G401.6 (cell line): ENCODE measurements around the gene RPS10.

Experiments
- FAIRE-seq: peaks from 2 replicates; lab custom pipeline; 2012; peaks lifted over from hg19 to GRCh38; lab: Jason Lieb, UNC

RPS10 gene

DNA sequence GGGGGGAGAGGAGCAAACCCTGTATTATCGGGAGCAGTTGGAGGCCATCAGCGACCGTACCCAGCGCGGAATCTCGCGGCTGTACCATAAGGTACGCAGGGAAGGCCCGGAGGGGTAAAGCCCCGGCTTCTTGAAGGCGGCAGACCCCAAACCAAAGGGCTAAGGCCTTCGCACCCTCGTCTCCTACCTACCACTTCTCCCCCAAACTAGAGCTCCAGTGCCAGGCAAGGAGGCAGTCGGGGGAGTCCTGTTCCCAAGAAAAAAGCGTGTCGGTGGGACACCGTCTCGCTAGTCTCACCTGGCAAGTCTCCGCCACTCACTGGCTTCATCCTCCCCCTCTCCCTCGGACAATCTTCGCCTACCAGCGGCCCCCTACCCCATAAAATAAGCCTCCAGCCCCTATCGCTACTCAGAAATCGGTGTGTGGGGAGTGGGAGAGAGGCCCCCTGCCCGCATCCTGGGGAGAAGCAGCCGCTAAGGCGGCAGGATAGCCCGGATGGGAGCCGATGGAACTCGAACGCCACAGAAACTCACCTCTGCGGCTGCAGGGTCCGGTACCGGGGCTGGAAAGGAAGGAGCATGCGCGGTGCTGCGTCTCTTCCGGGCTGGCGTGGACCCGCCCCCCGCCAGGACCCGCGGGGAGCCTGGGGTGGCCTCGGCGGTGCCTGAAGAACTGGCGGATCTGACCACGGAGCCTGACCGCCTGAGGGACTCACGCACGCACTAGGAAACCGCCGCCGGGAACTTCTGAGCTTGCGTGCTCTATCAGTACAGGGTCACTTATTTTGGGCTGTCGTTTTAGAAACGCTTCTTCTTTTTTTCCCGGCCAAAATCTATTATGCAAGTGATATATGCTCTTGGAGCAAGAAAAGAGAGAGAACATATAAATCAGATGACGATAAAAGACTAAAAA is at the start of gene RPS10:
Gene RPS10, minus strand, starts transcription at position 572 of the 913 bp plus-strand sequence. CDS start 848 bp downstream, outside the sequence.
- FAIRE-seq: peak; percentile 48

DNA sequence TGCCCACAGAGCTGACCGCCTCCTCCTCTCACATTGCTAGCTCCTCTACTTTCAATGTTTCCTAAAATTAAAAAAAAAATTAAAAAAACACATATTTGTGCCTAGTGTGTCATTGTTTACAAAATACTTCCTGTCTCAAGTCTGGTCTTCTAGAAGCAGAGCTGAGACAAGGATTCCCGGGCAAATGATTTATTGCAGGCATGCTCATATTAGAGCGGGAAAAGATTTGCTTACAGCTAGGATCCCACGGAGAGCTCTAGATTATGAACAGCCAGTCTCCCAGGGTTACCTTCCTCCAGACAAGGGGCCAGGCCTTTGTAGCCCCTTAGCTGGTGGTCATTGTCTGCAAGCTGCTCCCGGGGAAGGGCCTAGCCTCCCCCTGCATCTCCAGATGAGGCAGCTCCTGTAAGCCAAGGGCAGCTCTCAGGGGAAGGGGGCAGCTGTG is 49.4 kb upstream of the RPS10 start:
- no peak for FAIRE-seq

DNA sequence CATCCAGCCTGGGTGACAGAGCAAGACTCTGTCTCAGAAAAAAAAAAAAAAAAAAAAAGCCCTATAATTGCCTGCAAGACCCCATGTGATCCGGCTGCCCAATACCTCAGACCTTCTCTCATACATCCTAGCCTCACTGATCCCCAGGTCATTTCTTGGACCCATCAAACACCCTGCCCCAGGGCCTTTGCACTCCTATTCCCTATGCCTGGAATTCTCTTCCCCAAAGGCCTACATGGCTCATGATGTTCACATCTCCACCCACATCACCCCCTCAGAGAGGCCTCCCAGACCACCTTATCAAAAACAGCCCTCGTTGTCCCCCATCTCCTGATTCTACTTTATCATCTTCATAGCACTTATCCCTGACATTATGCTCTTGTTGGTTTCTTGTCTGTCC is 48.9 kb upstream of the RPS10 start:
- no peak for FAIRE-seq

DNA sequence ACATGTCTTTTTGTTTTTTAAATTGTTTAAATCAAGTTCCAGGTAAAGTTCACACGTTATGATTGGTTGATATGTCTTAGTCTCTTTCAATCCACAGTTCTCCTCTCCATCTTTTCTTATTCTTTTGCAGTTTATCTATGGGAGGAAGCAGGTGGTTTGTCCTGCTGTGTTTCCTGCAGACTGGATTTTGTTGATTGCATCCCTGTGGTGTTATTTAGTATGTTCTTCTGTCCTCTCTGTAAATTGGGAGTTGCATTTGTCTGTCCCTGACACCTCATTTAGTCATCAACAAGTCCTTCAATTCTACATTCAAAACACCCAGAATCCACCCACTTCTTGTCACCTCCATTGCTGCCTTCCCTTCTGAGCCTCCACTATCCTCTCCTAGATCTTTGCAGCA is 48.1 kb upstream of the RPS10 start:
- FAIRE-seq: no peak

DNA sequence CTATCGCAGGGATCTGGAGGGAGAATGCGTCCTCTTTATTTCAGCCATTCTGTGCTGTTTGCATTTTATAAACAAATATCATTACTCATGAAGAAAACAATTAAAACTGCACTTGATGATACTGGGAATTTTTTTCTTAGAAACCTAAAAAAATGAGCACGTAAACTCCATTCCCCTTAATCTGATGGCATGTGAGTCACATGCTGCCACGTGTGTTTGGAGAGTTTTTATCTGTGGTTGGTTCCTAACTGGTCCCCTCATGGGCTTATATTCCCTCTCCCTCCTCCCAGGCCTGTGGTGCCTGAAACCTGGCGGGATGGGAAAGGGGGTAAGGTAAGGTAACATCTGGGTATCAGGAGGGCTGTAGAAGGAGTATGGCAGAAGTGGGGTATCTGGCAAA is 46.6 kb upstream of the RPS10 start:
- no peak for FAIRE-seq

DNA sequence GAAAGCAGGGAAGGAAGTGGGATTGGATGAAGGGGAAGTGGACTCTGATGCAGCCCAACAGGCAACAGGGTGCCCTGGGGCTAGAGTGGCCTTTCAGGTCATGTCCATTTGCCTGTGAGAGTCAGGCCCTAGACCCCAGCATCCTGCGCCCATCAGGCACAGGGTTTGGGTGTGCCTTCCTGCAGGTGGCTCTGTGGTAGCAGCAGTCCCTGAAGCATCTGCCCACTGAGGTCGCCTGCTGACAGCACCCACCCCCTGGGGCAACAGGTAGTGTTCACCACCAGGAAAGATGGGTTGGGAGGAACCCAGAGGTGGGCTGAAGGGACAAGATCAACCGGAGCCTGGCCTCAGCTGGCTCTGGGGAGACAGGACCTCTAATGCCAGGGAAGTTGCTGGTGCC is 43.6 kb upstream of the RPS10 start:
- FAIRE-seq: no peak

DNA sequence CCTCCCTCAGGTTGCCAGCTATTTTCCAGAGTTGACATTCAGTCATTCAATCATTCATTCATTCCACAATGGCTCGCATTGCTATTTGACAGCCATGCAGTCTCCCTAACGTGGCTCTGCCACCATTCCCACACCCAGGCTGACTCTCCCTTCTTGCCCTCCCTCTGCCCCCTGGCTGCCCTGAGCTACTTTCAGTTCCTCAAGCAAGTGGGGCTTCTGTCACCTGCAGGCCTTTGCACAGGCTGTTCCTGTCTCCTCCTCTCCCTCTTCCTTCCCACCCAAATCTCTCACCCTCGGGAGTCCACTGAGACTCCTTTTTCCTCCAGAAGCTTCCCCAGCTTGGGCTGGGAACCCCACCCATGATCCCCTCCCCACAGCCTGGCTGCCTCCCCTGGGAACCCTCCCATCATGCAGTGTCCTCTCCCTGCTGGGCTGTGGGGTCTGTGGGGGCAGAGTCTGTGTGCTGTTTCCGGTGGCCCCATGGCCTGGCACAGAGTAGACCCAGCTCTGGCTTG is 42.6 kb upstream of the RPS10 start:
- FAIRE-seq: no peak

DNA sequence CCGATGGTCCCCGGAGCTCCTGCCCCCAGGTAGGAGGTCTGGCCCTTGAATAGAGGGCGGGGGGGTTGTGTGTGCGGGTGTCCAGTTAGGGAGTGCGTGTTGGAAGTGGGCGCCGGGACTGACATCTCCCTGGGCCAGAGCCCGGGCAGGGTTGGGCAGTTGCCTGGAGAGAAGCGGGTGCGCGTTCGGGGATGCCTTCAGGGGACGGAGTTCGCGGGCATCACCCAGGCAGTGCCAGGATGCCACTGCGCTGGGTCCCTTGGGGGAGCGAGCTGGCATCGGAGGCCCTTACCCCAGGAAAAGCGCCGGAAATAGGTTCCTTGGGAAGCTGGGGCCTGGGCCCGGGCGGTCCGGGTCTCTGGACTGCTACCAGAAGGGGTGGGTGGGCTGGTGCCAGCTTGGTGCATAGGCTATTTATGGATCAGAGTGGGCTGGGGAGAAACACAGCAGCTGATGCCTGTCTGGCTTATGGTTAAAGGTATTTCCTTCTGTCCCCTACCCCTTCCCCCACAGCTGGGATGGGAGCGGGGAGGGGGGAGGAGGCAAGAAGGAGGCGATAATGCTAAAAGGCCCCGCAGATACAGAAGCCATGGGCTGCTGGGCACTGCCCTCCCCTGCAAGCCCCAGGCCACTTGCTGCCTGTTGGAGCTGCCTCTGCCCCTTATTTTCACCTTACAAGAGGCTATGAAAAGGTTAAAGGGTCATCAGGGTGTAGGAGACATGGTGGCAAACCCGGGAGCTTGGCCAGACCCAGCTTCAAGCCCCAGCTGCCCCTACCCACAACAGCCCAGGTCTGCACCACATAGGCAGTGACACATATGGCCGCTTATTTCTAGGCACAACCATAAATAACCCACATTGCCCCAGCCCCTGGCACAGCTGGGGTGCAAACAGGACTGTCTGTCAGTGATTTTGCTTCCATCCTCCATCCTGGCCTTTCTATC is 40.6 kb upstream of the RPS10 start:
- FAIRE-seq: no peak

DNA sequence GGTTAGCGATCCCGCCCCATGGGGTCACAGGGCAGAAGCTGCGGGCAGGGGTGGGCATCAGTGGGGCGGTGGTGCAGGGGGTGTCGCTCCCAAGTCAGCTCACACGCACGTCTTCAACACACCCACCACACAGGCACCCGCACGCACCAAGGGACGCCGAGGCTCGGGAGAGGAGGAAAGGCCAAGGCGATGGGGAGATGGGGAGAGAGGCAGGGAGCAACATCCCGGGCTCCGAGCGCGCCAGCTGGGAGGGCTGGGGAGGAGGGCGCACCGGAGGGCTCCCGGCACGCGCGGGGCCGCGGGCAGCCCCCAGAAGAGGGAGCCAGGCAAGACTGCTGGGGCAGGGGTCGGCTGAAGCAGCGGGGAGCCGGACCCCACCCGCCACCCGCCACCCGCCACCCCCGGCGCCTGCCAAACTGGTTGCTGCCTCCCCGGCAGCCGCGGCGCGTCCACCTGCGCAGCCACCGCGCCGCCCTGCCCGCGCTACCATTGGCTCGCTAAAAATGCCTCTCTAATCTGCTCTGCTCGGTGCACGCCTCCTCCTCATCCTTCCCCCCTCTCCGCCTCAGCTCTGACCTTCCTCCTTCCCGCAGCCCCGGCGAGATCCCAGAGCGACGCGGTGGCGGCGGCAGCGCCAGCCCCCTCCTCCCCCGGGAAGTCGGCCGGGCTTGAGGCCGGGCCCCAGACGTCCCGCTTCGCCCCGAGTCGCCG is 39.8 kb upstream of the RPS10 start, which contains the start of gene PACSIN1:
Gene PACSIN1, plus strand, starts transcription at position 546 of the 711 bp plus-strand sequence. CDS start 60,230 bp downstream, outside the sequence.
- no peak for FAIRE-seq

DNA sequence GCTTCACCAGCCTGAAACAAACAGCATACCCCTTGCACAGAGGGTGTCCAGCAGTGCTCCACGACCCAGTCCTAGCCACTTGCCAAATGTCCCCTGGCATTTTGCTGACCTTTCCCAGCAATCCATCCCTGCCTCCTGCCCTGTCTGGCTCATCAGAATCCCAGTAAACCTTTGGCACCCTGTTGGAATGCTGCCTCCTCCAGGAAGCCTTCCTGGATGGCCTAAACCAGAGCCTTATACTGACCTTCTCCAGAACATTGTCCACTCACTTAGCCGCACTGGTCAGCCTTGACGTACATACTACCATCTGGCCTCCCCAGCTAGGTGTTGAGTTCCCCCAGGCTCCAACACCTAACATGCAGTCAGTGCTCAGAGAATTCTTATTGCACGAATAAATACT is 38.0 kb upstream of the RPS10 start:
- no peak for FAIRE-seq

DNA sequence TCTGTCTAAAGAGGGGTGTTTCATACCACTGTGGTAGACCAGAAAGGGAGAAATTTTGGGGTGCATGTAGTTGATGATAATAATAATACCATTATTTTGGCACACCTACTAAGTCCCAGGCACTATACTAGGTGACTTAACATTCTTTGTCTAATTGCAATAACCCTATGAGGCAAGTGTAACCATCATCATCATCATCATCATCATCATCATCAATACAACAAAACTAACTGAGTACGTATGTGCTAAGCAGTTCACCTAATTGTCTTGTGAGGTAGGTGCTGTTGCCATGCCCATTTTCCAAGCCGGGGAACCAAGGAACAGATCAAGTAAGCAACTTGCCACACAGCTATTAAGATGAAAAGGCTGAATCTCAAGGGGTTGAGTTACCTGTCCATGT is 37.4 kb upstream of the RPS10 start:
- no peak for FAIRE-seq

DNA sequence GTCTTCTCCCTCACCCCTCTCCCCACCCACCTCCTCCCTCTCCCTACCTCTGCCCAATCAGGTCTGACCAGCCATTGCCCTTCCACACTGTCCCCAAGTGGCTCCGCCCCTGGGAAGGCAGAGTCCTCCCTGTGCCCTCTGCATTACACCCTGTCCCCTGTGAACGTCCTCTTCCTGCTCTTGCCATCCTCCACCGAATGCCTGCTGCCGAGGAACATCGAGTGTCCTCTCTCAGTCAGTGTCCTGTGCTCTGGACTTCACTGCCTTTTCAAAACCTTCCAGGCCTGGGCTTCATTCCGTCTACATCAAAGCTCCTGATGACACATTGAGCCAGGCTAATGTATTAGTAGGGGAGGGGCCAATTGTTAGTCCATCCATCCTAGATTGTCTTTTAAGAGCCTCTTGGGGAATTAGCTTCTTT is 36.7 kb upstream of the RPS10 start:
- no peak for FAIRE-seq

DNA sequence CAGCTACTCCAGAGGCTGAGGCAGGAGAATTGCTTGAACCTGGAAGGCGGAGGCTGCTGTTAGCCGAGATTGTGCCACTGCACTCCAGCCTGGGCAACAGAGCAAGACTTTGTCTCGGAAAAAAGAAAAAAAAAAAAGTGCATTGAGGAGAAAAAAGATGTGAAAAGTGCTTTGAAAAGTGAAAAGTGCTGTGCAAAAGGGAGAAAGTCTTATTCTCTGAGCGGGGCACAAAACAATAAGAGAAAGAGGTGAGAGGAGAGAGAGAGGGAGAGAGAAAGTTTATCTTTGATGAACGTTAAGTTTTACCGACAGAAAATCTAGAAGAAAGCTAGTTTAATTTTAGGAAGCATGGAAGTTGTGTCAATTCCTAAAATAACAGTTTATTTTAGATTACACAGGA is 36.1 kb upstream of the RPS10 start:
- FAIRE-seq: no peak

DNA sequence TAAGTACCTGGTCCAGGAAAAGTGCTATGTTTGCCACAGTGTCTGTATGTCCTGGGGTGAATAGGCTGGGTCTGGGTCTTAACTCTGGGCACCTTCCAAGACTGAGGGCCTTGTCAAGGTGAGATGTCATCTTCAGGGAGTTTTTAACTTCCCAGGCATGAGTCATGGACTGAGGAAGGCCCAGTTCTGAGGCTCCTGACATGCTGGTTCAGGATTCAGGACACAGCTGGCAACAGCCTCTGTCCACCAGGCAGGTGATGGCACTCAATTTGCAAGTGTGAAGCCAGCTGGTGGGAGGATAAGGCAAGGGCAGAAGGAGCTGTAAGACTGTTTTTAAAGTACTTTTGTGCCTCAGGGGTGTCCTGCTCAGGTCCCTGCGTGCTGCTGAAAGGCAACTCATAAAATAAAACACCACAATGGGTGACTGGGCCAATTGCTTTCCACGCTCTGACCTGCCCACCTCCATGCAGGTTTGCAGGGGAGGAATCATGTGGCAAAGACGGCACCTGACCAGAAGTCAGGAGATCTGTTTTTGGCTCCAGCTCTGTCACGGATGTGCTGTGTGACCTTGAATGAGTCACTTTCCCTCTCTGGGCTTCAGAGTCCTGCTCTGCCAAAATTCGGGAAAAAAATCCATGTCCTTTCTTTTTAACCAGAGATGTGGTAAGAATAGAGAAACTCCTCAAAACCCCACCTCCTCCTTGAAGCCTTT is 35.1 kb upstream of the RPS10 start:
- FAIRE-seq: no peak

DNA sequence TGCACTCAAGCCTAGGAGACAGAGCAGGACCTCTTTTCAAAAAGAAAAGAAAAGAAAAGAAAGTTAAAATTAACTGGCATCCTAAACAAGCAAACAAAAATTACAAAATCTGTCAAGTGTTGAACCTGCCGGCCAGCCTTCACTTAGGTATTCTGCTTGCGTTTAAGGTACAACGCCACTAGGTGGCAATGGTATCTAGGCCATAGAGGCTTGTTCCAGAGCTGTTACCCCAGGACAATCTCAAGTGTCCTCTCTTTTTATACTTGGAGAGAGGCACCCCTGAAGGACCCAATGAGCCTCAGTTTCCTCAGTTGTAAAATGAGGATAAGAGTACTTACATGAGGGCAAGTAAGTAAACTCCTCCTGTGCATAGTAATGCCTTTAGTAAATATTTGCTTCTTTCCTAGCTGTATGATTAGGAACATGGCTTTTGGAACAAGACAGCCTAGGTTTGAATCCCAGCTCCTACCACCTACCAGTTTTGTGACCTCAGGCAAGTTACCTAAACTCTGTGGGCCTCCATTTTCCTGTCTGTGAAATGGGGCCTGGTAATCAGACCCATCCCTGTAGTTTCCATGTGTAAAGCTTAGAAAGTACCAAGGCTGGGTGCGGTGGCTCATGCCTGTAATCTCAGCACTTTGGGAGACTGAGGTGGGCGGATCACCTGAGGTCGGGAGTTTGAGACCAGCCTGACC is 34.2 kb upstream of the RPS10 start:
- FAIRE-seq: peak; percentile 79

DNA sequence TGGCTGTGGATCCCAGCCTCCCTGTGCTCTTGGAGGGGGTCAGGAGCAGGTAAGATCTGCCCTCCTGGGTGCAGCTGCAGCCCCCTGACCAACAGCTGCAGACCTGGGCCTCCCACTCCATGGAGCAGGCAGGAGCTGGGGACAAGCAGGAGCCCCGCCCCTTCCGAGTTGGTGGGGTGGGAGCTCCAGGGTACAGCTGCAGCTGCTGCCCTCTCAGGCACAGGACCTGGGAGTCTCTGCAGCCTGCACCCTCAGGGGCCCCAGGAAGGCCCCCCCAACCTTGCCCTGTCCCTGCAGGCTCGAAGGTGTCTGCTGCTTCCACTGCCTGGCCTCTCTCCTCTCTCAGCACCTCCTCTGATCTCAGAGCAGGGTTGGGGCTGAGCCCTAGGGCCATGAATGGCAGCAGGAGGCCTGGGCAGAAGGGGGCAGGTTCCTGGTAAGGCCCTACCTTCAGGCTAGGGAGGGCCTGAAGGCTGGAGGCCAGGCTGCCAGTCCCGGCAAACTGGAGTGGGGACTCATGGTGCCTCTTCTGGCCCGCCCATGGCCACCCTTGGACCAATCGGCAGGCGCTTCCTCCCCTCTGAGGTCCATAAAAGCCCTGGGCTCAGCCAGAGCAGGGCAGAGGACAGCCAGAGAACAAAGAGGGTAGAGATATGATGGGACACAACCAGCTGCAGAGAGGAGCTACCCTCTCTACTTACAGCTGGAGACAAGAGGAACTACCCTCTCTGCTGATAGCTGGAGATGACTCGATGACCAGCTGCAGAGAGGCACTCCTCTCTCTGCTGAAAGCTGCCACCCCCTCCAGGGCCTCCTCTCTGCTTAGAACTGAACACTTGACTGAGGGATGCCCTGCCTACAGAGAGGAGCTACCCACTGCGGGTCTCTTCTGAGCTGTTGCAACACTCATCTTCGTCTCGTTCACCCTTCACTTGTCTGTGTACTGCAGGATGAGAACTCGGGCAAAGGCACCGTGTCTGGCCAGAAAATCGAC is 32.2 kb upstream of the RPS10 start:
- no peak for FAIRE-seq

DNA sequence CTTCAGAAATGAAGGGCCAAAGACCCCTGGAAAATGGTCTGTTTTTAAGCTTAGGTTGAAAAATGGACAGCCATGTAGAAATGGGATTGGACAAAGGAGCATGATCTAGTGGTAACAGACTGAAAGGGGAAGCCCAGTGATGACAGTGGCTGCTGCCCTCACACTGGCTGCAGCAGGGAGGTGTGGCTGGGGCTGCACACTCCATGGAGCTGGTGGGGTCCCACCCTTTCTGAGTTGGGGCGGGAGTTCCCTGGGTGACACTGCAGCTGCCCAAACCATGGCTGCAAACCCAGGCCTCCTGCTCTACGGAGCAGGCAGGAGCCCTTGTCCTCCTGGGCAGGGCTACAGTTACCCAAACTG is 31.5 kb upstream of the RPS10 start:
- FAIRE-seq: no peak

DNA sequence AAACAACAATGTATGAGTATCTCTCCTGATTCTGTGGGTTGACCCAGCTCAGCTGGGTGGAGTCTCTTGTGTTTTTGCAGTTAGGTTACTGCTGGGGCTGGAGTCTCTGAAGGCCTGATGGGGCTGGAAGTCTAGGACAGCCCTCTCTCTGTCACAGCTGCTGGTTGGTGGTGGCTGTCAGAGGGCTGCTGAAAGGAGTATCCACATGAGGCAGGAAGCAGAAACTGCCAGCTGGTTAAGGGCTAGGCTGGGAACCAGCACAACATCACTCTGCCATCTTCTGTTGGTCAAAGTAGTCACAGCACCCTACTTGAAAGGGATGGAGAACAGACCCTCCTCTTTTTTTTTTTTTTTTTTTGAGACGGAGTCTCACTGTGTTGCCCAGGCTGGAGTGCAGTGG is 30.0 kb upstream of the RPS10 start:
- FAIRE-seq: no peak

DNA sequence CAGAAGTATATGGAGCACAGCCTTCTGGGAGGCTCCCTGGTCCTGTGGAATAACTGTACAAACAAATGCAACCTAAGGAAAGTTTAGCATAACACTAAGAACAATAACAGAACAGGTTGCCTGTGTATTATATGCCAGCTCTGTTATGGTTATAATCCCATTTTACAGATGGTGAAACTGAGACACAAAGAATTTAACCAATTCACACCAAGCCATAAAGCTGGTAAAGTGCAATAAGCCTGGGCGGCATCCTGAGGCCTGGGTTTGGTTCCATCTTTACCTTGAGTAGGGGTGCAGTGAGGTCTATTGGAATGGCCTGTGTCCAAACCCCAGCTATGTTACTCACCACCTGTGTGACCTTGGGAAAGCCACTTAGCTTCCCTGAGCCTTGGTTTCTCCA is 25.3 kb upstream of the RPS10 start:
- FAIRE-seq: no peak

DNA sequence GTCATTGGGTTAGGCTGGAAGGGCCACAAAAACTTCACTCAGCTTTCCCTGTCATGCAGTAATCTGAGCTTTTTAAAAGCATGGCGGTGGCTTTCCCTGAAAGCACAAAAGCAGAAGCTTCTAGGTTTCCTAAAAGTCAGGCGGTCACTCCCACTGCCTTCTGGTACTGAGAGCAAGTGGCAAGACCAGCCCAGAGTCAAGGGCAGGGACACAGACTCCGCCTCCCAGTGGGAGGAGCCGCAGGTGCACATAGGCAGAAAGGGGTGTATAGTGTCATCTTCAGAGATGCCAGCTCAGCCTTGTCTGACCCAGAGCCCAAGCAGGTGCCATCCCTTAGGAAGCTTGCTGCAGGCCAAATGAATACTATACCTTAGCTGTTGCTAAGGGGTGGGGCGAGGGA is 22.0 kb upstream of the RPS10 start:
- FAIRE-seq: no peak
